LNCAP (cell line): Measurements from ENCODE around the gene DDIT4L.

Experiments used
- TF ChIP-seq, protein P1 (sequence below): fragments of 450-650 bp; IDR thresholded peaks from 2 replicates; pipeline ENCODE4 v1.5.1; 2017; ENCODE audit warnings: mild to moderate bottlenecking

DDIT4L gene

DNA sequence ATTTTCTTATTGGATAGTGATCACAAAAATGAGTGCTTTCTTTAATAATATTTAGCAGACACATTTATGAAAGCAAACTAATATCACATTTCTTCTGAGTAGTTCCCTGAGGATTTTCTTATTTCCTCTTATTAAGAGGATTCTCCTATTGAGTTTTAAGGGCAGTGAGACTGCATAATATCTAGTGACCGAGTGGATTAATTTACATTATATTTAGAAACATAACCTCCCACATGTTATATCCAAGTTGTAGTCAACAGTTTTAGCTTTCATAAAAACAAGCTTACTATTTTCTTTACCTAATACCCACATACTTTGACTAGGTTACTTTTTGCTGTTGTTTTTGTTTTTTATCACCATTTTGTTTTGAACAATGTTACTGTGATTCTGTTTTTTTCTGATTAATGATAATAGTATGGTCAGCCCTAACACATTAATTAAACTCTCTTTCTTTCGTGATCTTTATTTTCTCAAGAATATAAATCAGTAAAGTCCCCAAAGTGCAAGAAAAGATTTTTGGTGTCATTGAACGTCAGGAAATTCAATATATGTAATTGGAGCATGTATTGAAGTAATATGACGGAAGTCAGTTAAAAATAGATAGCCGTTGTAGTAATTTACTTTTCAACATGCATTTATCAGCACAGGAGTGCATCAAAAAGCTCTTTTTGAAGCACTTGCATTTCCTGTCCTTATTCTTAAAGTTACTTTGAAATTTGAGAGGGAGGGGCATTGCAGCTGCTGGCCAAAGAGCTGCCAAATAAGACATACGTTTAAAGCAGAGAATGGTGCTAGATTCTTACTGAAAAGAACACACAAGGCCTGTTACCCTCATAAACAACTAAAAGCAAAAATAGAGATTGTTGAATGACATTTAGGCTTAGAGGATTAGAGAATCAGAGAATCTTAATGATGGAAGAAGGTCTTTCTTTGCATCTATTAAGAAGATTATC is 25.2 kb downstream of the DDIT4L start:
- TF ChIP-seq, protein P1, sequence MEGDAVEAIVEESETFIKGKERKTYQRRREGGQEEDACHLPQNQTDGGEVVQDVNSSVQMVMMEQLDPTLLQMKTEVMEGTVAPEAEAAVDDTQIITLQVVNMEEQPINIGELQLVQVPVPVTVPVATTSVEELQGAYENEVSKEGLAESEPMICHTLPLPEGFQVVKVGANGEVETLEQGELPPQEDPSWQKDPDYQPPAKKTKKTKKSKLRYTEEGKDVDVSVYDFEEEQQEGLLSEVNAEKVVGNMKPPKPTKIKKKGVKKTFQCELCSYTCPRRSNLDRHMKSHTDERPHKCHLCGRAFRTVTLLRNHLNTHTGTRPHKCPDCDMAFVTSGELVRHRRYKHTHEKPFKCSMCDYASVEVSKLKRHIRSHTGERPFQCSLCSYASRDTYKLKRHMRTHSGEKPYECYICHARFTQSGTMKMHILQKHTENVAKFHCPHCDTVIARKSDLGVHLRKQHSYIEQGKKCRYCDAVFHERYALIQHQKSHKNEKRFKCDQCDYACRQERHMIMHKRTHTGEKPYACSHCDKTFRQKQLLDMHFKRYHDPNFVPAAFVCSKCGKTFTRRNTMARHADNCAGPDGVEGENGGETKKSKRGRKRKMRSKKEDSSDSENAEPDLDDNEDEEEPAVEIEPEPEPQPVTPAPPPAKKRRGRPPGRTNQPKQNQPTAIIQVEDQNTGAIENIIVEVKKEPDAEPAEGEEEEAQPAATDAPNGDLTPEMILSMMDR = no peak

DNA sequence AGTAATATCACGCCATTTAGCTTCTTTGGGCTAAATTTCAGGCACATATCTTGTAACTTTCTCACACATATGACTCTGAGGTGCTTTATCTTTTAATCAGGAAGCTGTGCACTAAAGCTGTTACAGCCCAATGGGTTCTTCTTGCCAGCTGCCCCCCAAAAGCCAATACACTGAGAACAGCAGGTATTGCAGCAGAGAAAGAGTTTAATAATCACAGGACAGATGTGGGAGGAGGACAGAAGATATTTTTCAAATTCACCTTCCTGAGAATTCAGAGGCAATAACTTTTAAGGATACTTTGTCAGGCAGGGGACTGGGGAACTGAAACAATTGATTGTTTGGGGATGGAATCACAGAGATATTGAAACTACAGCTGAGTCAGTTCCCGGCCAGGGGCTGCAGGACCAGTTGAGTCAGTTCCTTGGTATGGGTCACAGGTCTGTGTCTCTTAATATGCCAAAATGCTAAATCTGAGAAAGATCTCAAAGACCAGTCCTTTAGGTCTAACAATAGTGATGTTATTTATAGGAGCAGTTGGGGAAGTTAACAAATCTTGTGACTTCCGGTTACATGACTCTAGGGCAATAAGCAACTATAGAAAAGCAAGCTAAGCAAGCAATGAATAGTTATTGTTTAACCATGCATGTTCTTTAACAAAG is 28.1 kb downstream of the DDIT4L start:
- TF ChIP-seq, protein P1 = no peak

DNA sequence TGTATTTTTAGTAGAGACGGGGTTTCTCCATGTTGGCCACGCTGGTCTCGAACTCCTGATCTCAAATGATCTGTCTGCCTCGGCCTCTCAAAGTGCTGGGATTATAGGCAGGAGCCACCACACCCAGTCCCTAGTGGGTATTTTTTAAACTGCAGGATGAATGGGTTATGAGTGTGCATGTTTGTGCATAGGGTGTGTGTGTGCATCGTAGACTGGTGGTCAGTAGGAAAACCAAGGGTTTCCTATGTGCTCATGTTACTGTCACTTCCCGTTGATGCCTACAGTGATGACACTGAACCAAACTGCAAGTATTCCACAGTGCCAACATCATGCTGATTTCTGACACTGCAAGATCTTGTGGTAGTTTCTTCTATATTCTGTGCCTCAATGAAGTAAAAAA is 41.1 kb downstream of the DDIT4L start:
- TF ChIP-seq, protein P1 = no peak

DNA sequence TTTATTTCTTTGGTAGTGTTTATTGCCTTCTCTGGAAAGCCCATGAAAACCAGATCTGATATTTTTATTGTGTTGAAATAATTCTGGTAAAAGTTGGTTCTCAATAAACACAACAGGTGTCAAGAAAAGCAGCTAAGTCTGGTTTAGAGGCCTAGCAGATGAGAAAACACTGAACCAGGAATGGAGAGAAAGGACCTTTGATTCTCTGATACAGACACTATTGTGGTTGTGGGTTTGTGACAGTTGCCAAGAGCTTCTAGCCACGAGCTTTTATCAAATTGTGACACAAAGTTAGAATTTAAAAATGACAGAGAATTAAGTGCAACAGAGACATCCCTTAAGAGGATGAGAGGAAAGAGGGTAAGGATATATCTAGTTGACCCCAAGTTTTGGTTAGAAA is 42.6 kb downstream of the DDIT4L start:
- TF ChIP-seq, protein P1 = no peak

DNA sequence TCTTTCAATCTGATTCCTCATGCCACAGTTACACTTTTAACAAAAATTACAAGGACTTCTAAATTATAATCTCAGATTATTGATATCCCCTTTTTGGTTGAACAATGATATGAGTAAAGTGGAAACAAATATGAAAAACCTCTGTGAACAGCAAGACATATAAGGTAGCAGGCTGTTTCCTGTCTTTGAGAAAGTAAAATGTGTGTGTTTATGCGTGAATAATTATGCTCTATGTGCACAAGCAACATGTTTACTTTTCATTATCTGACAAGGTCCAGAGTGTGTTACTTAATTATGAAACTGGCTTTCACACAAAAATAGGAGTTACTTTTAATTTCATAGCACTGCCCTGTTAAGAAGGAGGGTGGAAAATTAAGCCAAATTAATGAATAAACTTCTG is 43.1 kb downstream of the DDIT4L start:
- TF ChIP-seq, protein P1 = no peak

DNA sequence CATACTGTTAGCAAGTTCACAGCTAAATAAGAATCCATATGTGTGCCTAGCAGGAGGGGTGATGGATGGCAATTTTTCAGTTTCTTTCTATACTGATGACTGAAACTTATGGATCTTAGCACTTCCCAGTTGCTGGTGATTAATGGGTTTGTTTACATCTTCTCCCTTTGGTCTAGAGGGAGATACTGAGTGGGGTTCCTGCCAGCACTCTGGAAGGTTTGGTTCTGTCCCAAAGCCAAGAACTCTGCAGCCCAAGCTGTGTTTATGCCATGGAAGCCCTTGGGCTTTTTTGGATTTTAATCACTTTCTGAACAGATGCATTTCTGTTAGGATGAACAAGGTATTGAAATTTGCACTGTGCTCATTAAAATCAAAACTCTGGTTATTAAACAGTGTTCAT is 43.5 kb downstream of the DDIT4L start:
- TF ChIP-seq, protein P1 = no peak
